ENCODE measurements around the gene BMPR2.
"Not testable (repeated sequence)": the region's sequence is repeated elsewhere in the genome, so short reads cannot be mapped to it uniquely, and the experiment has no call there.

The BMPR2 gene

GRCh38 chr2:202455114-202455513, 79.0 kb downstream of the BMPR2 start:
- DNase-seq, result no peak

- DNase-seq, result no peak
These were observed 84.0 kb downstream of the BMPR2 start for GRCh38 chr2:202460119-202460518.

- no peak for DNase-seq
These were observed 103.0 kb downstream of the BMPR2 start for GRCh38 chr2:202479090-202479489.

- no peak for DNase-seq
These were observed 103.5 kb downstream of the BMPR2 start for GRCh38 chr2:202479610-202480009.

GRCh38 chr2:202486351-202486750, 110.2 kb downstream of the BMPR2 start:
- DNase-seq, result no peak

- DNase-seq, result no peak
These were observed 112.5 kb downstream of the BMPR2 start for GRCh38 chr2:202488671-202489070.

- DNase-seq, result no peak
These were observed 114.4 kb downstream of the BMPR2 start for GRCh38 chr2:202490479-202490878.

- DNase-seq, result no peak
These were observed 115.4 kb downstream of the BMPR2 start for GRCh38 chr2:202491514-202491913.

- no peak for DNase-seq
These were observed 118.4 kb downstream of the BMPR2 start for GRCh38 chr2:202494300-202495229.

- DNase-seq, result no peak
These were observed 119.1 kb downstream of the BMPR2 start for GRCh38 chr2:202495230-202495604.

GRCh38 chr2:202496835-202497472, 120.8 kb downstream of the BMPR2 start:
- not testable (repeated sequence) for DNase-seq

- not testable (repeated sequence) for DNase-seq
These were observed 121.3 kb downstream of the BMPR2 start for GRCh38 chr2:202497473-202497866.

GRCh38 chr2:202499841-202500240, 123.7 kb downstream of the BMPR2 start:
- DNase-seq, result not testable (repeated sequence)

GRCh38 chr2:202503276-202503675, 127.1 kb downstream of the BMPR2 start:
- DNase-seq, result not testable (repeated sequence)

- DNase-seq, result no peak
These were observed 132.6 kb downstream of the BMPR2 start for GRCh38 chr2:202508686-202509085.

- DNase-seq, result no peak
These were observed 134.8 kb downstream of the BMPR2 start for GRCh38 chr2:202510911-202511310.

- DNase-seq, result no peak
These were observed 136.0 kb downstream of the BMPR2 start for GRCh38 chr2:202512176-202512575.

- no peak for DNase-seq
These were observed 138.6 kb downstream of the BMPR2 start for GRCh38 chr2:202514732-202515131.

- no peak for DNase-seq
These were observed 143.3 kb downstream of the BMPR2 start for GRCh38 chr2:202519453-202519852.

- no peak for DNase-seq
These were observed 145.3 kb downstream of the BMPR2 start for GRCh38 chr2:202521470-202521869.

GRCh38 chr2:202529389-202529788, 153.3 kb downstream of the BMPR2 start:
- DNase-seq, result no peak

- no peak for DNase-seq
These were observed 153.9 kb downstream of the BMPR2 start for GRCh38 chr2:202530038-202530437.

GRCh38 chr2:202535290-202535689, 159.2 kb downstream of the BMPR2 start:
- not testable (repeated sequence) for DNase-seq

- DNase-seq, result no peak
These were observed 165.0 kb downstream of the BMPR2 start for GRCh38 chr2:202541137-202541536.
